NT2/D1 (cell line): ENCODE data around the gene APOO.

Experiments
- SUZ12 ChIP-seq: IDR thresholded peaks from 2 replicates; pipeline ENCODE4 v1.6.1; 2011; ENCODE audit not compliant: insufficient read length, insufficient read depth; ENCODE audit errors: extremely low read depth
- ZNF274 ChIP-seq: IDR thresholded peaks from 2 replicates; pipeline ENCODE4 v1.6.1; 2011; ENCODE audit warnings: mild to moderate bottlenecking, low read depth, low read length

DNA sequence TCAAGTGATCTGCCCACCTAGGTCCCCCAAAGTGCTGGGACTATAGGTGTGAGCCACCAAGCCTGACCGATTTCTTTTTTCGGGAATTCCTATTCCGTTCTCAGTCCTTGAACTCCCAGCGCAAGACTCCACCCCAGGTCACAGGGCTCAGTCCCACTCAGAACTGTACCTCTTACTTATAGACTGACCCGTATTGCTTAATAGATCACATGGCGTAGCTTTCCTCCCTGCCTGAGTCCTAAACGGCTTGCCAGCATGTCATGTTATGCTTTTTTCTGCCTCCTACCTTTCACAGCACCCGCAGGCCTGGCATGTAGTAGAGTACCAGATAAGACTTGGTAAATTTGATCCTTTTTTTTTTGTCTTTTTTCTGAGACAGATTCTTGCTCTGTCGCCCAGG is 102.3 kb downstream of the APOO start:
- no peak for TF ChIP-seq SUZ12
- no peak for TF ChIP-seq ZNF274
